HUES48 (cell line): ENCODE results near the gene AANAT.

Source experiments
- H3K27ac ChIP-seq: one replicate; pipeline ENCODE4 v1.7.0; 2013; ENCODE audit warnings: low read depth, low read length, inconsistent platforms
- H3K27me3 ChIP-seq: 2 replicates; pipeline ENCODE4 v1.6.1; 2013; ENCODE audit warnings: mild to moderate bottlenecking, low read length; ENCODE audit not compliant: control insufficient read depth, insufficient read depth
- H3K36me3 ChIP-seq: 2 replicates; pipeline ENCODE4 v1.6.1; 2013; ENCODE audit warnings: low read length; ENCODE audit not compliant: control insufficient read depth, insufficient read depth
- H3K4me1 ChIP-seq: 2 replicates; pipeline ENCODE4 v1.6.1; 2013; ENCODE audit warnings: mild to moderate bottlenecking, low read length; ENCODE audit not compliant: control insufficient read depth, insufficient read depth
- H3K4me3 ChIP-seq: 2 replicates; pipeline ENCODE4 v1.5.1; 2013; ENCODE audit warnings: mild to moderate bottlenecking, low read depth, low read length
- H3K9ac ChIP-seq: 2 replicates; pipeline ENCODE4 v1.6.1; 2013; ENCODE audit warnings: mild to moderate bottlenecking, low read depth, low read length, moderate library complexity
- H3K9me3 ChIP-seq: 2 replicates; pipeline ENCODE4 v1.6.1; 2013; ENCODE audit warnings: low read length; ENCODE audit not compliant: control insufficient read depth, insufficient read depth

AANAT gene

DNA sequence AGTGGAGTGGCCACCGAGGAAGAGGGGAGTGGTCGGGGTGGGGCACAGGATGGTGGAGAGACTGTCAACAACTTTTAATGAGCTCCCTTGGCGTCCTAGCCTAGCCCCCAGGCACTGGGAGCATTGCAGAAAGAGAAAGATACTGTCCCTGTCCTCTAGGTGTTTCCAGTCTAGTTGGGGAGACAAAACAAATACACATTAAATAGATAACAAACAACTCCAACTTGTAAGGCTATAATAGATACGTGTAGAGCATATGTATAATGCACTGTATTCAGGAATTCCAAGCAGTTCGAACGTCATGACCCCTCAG lies 14.0 kb upstream of the AANAT start:
- Histone ChIP-seq H3K9me3 (no peaks in the 10 kb centered on the region), H3K4me3 (peak overlapping the region; percentile 2), H3K27me3 (no peaks in the 10 kb centered on the region), H3K4me1 (peaks cover 24% of the 10 kb centered on the region), H3K9ac (no peak overlapping the region), H3K36me3 (no peaks in the 10 kb centered on the region), H3K27ac (no peak overlapping the region)

DNA sequence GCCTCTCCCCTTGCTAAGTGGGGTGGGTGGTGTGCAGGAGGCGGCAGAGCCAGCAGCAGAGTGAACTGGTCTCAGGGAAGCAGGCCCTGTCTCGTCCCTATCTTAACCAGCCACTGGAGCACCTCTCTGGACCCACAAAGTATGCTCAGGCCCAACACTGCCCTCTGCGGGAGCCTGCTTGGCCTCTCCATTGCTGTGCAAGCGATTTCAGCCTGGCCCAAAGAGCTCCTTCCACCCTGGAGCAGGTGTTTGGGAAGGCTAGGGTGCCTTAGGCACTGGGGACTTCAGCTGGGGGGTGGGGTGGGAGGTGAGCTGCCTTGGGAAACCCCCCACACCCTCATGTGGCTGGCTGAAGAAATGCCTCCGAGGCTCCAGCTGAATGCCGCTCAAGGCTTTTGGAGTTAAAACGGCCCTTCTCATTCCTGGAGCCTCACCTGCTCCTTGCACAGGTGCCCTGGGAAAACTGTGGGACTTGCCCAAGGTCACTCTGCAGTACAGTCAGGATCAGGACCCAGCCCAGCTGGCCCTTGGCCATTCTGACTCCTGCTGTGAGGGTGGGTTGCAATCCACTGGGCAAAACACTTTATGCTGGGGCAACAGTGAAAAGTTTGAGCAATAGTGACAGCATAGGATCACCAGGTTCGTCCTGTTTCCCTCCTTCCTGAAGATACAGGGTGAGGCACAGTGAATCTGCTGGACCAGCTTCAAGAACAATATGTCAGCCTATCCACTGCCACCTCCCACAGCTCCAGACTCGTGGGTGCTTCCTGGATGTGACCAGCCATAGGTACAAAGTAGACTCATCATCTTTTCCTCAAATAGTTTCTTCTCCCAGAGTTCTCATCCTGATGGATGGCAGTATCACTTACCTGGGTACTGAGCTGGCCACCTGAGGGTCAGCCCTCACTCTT lies 8.6 kb upstream of the AANAT start:
- 0 out of 2 replicates have a peak, but pooled peaks cover 7% of the 10 kb centered on the region for H3K4me1 ChIP-seq
- no peak overlapping the region for H3K4me3 ChIP-seq
- H3K27ac ChIP-seq, result no peak overlapping the region
- H3K36me3 ChIP-seq, result no peaks in the 10 kb centered on the region
- H3K9me3 ChIP-seq, result no peaks in the 10 kb centered on the region
- H3K27me3 ChIP-seq, result no peaks in the 10 kb centered on the region
- H3K9ac ChIP-seq, result no peak overlapping the region

DNA sequence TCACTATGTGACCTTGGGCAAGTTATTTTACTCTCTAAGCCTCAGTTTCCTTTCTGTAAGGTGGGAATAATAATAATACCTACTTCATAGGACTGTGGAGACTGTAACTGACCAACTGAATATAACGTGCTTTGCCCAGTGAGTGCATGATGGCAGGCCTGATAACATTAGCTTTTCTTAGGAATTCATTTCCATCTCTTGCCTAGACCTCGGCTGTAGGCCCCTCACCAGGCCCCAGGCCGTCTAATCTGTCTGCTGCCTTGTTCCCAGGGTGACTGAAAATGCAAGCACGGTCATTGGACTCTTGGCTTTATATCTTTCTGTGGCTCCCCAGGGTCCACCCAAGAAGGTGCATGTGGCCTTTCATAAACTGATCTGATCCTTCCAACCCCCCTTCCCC lies 7.7 kb upstream of the AANAT start:
- no peaks in the 10 kb centered on the region for H3K9me3 ChIP-seq
- no peaks in the 10 kb centered on the region for H3K27me3 ChIP-seq

DNA sequence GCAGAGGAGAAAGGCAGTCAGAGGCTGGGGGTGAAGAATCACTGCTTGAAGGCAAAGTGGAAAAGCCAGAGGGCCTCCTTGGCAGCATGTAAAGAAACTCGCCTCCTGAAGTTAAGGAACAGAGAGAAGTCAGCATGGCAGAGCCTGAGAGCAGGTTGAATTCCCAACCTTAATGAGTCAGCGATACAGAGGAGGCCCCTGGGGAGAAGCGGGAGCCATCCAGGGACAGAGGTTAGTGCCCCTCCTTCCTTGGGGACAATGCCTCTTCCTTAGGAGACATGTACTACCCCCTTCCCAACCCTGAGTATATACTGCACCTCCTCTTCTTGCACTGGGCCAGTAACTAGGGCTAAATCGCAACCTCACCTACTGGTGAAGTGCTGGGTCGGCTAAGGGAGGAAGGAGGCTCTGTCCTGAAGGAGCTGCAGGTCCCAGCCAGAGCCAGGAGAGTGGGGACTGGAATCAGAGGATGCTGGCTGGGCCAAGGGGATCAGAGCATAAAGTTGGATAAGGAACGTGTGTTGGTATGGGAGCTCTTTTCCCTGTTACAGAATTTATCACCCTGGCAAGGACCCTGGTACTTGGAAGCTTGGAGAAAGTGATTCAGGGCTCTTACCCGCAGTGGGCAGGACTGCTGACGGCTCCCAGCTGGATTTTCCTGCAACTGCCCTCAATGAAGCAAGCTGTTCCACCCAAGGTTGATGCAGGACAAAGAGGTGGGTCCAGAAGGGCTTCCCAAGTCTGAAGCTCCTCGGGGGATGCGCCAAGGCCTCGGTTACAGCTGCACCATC lies 5.4 kb upstream of the AANAT start:
- 0 out of 2 replicates have a peak, but pooled peaks cover 7% of the 10 kb centered on the region for H3K4me1 ChIP-seq
- no peaks in the 10 kb centered on the region for H3K9me3 ChIP-seq
- H3K9ac ChIP-seq, result no peak overlapping the region
- no peaks in the 10 kb centered on the region for H3K27me3 ChIP-seq
- H3K4me3 ChIP-seq, result no peak overlapping the region
- no peaks in the 10 kb centered on the region for H3K36me3 ChIP-seq
- no peak overlapping the region for H3K27ac ChIP-seq

More for the DNA sequence above, 7.7 kb upstream of the AANAT start:
- Histone ChIP-seq H3K36me3 (no peaks in the 10 kb centered on the region), H3K4me3 (no peak overlapping the region), H3K9ac (no peak overlapping the region), H3K4me1 (0 out of 2 replicates have a peak, but pooled peaks cover 7% of the 10 kb centered on the region), H3K27ac (no peak overlapping the region)

DNA sequence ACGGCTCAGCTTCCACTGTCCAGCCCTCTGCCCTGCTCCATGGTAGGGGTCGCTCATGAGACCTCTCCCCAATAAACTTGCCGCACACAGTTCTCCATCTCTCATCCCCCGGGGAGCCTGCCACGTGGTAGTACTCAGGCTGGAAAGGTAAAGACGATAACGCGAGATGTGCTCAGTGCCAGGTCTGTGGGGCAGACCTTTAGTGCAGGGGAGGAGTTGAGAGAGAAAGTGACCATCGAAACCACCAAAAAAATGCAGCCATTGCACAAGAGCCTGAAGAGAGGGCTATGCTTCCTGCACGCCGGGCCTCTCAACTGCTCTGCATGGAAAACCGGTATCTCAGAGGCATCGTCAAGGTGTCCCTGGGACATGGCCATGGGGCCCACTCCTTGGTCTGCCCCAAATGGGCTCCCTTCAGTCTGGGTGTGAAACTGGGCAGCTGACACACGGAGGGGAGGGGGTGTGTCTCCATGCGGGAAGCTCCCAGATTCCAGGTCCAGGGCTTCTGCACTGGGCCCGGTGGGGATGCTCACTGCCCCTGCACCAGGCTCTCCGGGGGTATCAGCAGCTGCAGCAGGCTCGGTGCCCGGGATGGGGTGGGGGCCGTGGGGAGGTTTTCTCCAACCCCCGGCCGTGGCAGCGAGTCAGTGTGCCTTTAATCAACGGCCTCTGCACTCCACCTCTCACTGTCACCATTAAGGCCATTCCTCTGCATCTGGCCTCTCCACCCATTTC lies 4.7 kb upstream of the AANAT start:
- Histone ChIP-seq H3K9ac (no peak overlapping the region), H3K27me3 (no peaks in the 10 kb centered on the region), H3K36me3 (no peaks in the 10 kb centered on the region), H3K9me3 (no peaks in the 10 kb centered on the region), H3K27ac (no peak overlapping the region), H3K4me3 (no peak overlapping the region), H3K4me1 (peaks cover 12% of the 10 kb centered on the region; the same call in 1 of the 2 replicates)

DNA sequence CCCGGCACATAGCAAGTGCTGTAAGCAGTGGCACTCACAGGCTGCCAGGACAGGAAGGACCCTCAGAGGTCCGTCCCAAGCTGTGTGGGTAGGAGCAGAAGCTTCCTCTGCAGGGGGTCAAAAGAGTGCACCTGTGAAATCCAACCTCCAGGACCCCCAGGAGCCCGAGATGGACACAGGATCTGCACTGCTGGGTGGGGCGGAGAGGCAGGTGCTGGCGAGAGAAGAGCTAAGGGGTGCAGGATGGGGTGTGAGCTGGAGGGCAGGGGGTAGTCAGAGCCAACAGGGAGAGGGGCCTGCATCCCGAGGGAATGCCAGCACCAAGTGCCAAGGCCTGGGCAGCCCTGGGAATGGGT lies 650 bp upstream of the AANAT start:
- Histone ChIP-seq H3K27me3 (no peaks in the 10 kb centered on the region), H3K9me3 (no peaks in the 10 kb centered on the region), H3K36me3 (peaks cover 9% of the 10 kb centered on the region; the same call in 1 of the 2 replicates), H3K4me1 (peaks cover 9% of the 10 kb centered on the region; the same call in 1 of the 2 replicates), H3K4me3 (no peak overlapping the region), H3K27ac (no peak overlapping the region), H3K9ac (no peak overlapping the region)

DNA sequence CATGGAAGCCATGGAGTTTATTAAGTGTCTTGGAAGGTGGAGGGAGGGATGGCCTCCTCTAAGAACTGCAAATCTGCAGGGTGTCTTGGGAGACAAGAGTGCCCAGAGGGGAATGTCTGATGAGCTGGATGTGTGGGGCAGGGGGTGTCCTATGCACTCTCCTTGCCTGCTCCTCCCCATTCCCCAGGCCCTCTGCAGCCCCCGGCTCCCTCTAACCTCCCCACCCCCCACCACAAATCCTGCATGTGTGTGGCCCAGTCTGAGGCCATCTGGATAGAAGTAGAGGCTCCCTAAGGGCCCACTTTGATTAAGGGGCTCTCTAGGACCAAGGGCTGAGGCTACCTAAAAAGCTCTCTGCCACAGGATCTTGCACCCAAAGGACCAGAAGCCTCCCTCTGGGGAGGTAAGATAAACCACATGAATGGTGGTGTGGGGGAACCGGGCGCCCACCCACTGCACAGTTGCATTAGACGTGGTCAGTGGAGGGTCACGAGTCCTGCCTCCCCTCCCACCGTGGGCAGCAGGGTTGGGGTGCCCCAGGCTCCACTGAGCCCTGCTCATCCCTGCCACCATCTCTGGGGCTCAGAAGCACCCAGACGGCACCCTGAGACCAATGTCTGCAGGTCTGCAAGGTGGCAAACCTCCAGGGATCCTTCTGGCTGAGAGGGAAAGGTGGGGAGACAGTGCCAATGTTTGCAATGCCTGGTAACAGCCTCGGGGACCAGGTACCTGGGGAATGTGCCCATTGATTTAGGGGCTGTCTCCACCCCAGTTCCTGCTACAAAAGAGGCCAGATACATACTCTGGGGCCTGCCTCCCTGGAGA lies 618 bp downstream of the AANAT start:
- H3K27ac ChIP-seq, result peak overlapping the region; percentile 61
- peaks cover 6% of the 10 kb centered on the region; the same call in 1 of the 2 replicates for H3K4me1 ChIP-seq
- H3K4me3 ChIP-seq, result no peak overlapping the region
- no peak overlapping the region for H3K9ac ChIP-seq
- H3K27me3 ChIP-seq, result no peaks in the 10 kb centered on the region
- peaks cover 20% of the 10 kb centered on the region for H3K36me3 ChIP-seq
- H3K9me3 ChIP-seq, result no peaks in the 10 kb centered on the region

DNA sequence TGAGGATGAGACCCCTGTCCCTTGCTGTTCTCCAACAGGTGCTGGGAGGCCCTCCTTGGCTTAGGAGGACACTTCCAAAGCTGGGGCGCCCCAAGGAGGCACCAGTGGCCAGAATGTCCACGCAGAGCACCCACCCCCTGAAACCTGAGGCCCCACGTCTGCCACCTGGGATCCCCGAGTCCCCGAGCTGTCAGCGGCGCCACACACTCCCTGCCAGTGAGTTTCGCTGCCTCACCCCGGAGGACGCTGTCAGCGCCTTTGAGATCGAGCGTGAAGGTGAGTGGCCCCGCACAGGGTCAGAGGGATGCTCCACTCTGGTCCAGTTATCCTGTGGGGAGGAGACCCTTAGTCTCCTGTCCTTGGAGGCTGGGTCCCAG lies 1.2 kb downstream of the AANAT start:
- H3K27me3 ChIP-seq, result no peaks in the 10 kb centered on the region
- no peaks in the 10 kb centered on the region for H3K9me3 ChIP-seq
- H3K36me3 ChIP-seq, result peaks cover 24% of the 10 kb centered on the region
- no peak overlapping the region for H3K27ac ChIP-seq
- H3K4me3 ChIP-seq, result no peak overlapping the region
- no peak overlapping the region for H3K9ac ChIP-seq
- H3K4me1 ChIP-seq, result peaks cover 6% of the 10 kb centered on the region; the same call in 1 of the 2 replicates

DNA sequence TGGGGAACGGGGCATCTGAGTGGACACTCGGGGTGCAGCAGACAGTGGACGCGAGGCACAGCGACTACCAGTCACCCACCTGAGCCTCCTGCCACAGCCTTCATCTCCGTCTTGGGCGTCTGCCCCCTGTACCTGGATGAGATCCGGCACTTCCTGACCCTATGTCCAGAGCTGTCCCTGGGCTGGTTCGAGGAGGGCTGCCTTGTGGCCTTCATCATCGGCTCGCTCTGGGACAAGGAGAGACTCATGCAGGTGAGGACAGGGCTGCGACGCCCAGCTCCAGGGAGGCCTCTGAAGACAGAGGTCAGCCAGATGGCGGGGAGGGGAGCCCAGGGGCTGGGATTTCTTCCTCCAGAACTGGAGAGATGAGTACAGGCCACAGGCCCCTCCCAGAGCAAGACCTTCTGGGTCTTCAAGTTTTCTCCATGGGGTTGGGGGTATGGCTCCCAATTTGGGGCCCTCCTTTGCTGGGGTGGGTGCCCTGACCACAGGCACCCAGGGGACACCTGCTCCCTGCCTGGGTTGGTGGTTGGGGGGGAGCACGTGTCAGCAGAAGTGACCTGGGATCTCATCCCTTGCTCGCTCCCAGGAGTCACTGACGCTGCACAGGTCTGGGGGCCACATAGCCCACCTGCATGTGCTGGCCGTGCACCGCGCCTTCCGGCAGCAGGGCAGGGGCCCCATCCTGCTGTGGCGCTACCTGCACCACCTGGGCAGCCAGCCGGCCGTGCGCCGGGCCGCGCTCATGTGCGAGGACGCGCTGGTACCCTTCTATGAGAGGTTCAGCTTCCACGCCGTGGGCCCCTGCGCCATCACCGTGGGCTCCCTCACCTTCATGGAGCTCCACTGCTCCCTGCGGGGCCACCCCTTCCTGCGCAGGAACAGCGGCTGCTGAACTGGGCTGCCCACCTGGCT lies 1.9 kb downstream of the AANAT start:
- Histone ChIP-seq H3K27ac (no peak overlapping the region), H3K9ac (no peak overlapping the region), H3K4me1 (peaks cover 6% of the 10 kb centered on the region; the same call in 1 of the 2 replicates), H3K27me3 (no peaks in the 10 kb centered on the region), H3K36me3 (peaks cover 24% of the 10 kb centered on the region), H3K9me3 (no peaks in the 10 kb centered on the region), H3K4me3 (no peak overlapping the region)
